Measurements from ENCODE around the gene SRRM3.

- TF ChIP-seq, protein P1, sequence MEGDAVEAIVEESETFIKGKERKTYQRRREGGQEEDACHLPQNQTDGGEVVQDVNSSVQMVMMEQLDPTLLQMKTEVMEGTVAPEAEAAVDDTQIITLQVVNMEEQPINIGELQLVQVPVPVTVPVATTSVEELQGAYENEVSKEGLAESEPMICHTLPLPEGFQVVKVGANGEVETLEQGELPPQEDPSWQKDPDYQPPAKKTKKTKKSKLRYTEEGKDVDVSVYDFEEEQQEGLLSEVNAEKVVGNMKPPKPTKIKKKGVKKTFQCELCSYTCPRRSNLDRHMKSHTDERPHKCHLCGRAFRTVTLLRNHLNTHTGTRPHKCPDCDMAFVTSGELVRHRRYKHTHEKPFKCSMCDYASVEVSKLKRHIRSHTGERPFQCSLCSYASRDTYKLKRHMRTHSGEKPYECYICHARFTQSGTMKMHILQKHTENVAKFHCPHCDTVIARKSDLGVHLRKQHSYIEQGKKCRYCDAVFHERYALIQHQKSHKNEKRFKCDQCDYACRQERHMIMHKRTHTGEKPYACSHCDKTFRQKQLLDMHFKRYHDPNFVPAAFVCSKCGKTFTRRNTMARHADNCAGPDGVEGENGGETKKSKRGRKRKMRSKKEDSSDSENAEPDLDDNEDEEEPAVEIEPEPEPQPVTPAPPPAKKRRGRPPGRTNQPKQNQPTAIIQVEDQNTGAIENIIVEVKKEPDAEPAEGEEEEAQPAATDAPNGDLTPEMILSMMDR (IDR thresholded peaks at IDR 0.05): no peak
- no peak for TF ChIP-seq POLR2A (IDR thresholded peaks at IDR 0.05)
Measured at GRCh38 chr7:76316984-76317781, 115.5 kb downstream of the SRRM3 start.

Measured in heart left ventricle (tissue), 13 donors.